GM18498 (cell line): Measurements from ENCODE around the gene CHTF18.
"Not testable (repeated sequence)": the region's sequence is repeated elsewhere in the genome, so short reads cannot be mapped to it uniquely, and the experiment has no call there.

Experiments used
- ATAC-seq: cut with Tn5 transposase; IDR thresholded peaks from one replicate; pipeline ENCODE4 v1.9.1; 2021; ENCODE audit warnings: mild to moderate bottlenecking, moderate library complexity; ENCODE audit not compliant: unreplicated experiment

Gene CHTF18

DNA sequence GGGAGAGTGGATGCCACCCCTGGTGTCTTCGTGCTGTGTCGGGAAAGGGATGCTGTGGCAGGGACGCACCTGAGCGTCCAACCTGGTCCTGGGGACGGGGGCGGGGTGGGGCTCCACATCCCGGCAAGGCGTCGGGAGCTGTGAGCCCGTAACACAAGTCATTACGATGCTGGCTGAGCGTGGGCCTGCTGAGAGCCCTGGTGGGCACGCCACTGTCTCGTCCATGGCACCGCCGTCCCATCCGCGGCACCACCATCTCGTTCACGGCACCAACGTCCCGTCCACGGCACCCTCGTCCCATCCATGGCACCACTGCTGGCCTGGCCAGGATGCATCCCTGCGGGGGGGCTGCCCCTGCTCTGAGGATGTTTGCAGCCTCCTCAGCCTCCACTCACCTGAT is 36.2 kb downstream of the CHTF18 start:
- ATAC-seq = no peak

DNA sequence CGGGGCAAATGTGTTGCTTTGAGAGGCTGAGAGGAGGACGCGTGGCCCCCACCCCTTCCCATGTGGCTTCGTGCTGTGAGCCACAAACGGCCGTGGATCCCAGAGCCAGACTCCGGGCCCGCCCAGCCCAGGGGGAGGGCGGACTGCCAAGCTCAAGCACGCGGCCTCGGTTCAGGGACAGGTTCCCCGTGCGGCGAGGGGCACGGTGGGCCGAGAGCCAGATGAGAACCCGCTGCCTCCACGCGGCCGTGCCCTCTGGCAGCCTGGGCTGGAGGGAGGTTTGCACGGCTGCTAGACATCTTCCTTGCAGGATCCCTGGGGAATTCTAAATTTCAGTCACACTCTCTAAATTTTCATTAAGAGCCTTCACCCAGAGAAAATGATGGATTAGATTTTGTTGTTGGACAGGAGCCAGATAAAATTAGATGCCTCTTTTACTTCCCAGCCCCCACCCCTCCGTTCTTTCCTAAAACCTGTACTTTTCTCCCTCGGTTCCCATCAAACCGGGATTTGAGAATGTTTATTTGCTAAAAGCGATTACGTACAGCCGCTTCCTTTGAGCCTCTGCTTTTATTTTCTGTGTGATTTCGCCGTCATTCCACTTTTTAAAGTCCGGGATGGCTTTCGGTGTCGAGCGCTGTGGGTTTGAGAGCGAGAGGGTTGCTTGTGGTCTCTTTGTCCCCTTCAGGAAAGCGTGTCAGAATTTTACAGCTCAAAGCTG is 37.1 kb downstream of the CHTF18 start:
- no peak for ATAC-seq

DNA sequence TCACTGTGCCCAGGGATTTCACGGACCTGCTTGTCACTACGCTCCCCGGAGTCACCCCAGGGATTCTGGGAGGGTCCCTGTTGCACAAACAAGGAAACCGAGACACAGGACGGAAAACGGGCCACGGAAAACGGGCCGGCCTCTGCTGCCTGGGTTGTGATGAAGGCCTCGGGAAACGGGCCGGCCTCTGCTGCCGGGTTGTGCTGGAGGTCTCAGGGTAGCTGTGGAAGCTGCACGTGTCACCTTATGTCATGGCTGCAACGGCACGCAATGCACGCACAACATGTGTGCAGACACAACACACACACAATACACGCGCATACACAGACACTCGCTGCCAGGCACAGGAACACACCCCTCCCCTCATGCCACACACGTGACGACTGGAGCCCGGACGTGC is 39.1 kb downstream of the CHTF18 start:
- no peak for ATAC-seq

DNA sequence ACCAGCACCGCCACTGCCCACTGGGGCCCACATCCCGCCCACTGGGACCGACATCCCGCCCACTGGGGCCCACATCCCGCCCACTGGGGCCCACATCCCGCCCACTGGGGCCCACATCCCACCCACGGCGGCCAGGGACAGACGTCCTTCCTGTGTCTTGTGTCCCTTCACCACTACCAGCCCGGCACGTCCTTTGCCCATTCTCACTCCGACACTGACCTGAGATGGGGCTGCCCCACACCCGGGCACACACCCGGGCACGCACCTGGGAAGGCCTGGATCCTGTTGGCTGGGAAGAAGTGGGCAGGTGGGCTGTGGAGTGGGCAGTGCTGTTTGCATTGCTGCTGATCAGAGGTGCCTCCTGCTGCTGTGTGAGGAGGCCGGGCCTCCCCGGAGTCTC is 40.5 kb downstream of the CHTF18 start:
- ATAC-seq = no peak

DNA sequence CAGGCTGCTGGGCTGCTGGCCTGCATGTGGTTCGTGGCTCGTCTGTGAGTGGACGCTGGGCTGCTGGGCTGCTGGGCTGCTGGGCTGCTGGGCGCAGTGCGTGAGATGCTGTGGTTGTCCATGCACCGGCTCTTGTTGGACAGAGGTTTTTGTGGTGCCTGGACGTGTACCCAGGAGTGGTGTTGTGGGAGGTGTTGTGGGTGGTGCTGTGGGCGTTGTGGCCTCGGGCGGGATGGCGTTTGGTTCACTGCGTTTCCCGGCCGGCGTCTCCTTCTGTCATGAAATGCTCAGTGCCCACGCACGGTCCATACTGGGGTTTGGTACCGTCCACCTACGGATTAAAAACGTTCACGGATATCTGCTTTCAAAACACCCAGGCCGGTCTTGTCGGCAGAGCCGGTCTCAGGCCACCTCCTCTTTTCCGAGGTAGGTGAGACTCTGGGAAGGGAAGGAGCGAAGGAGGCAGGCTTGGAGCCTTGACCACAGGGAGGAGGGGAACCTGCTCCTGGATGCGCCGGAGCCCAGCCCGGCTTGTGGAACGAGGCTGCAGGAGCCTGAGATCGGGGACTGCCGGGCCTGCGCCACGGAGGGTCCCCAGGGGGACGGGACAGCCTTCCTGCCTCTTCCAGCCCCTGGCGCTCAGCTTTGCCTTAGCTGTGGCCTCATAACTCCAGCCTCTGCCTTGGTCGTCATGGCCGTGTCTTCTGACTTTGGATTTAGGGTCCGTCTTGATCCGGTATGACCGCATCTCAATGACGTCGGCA is 41.9 kb downstream of the CHTF18 start:
- ATAC-seq = no peak

DNA sequence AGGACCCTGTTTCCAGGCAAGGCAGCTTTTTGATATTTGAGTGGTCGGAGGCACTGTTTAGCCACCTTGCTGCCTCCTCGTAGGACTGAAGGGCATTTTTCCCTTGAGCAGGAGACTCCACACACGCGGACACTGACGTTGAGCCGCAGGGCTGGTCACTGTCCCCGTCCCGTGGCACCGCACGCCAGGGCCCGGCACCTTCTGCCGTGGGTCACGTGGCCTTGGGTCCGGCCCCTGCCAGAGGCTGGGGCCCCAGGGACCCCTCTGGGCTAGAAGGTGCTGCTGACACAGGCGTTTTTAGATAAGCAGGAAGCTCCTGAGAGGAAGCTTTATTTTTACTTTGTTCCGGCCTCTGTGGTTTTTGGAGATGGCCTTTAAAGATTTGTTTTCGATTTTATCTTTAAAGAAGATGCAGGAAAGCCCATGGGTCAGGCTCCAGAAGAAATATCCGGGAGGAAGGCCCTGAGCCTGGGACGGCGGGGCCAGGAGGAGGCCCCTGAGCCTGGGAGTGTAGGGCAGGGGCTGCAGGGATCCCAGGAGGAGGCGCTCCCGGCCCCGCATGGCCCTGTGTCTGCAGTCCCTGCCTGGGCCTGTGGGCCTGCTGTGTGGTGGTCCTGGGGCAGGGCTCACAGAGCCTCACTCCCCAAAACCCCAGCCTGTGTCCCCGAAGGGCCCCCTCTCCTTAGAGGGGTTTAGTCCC is 42.6 kb downstream of the CHTF18 start:
- ATAC-seq = no peak

DNA sequence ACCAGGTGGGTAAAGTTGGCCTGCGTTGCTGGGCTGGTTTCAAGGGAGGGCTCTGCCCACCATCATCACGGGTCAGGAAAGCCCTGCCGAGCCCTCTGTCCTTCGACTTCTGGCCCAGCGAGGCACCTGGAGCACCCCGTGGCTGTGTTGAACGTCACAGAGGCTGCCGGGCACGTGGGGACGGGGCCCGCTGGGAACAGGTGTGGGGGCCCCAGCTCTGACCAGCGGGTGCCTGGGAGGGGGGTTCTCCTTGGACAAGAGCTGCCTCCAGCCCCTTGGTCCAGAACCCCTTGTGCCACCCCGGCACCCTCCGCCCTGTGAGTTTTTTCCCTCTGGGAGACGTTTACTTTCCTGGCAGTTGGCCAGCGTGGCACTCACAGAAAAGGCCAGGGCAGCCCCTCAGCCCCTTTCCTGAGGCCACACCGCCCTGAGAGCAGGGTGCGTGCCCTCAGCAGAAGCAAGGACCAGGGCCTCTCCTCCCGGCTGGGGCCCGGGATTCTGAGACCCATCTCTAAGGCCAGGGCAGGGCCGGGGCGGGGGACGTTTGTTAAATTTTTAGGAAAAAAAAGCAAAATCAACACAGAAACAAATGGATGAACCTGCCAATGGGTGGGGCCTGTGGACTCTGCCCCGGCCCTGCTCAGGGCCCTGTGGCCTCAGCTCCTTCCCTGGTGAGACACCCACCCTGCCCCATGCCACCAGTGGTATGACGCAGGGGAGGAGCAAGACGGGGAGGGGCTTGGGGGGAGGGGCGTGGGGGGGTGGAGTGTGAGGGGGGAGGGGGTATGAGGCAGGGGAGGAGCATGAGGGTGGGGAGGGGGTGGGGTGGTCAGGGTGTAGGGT is 43.4 kb downstream of the CHTF18 start:
- no peak for ATAC-seq

DNA sequence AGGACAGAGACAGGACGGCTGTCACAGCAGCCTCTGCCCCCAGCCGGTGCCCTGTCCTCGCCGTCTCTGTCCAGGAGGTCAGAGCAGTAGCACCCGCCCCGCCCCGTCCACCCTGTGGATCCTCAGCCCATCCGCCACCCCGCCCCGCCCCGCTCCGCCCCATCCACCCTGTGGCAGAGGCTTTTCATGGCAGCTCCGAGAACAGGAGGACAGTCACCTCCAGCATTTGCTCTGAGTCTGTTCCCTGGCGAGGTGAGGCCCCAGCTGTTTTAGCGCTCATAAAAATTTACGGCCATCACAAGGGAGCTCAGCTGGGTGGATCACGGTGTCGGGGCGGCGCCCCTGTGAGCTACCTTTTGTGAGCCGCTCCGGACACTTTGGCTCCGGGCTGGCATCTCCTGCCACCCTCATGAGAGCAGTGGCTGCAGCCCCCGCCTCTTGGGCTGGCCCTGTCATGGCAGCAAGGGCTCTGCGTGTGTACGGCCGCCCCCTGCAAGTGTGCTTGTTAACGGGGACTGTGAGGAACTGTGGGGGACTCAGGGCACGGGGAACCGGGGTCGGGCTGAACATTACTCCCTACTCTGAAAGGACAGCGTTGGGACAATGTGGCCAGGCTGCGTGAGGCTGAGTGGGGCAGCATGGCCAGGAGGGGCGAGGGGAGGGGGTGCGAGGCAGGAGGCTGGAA is 44.4 kb downstream of the CHTF18 start:
- ATAC-seq = no peak

DNA sequence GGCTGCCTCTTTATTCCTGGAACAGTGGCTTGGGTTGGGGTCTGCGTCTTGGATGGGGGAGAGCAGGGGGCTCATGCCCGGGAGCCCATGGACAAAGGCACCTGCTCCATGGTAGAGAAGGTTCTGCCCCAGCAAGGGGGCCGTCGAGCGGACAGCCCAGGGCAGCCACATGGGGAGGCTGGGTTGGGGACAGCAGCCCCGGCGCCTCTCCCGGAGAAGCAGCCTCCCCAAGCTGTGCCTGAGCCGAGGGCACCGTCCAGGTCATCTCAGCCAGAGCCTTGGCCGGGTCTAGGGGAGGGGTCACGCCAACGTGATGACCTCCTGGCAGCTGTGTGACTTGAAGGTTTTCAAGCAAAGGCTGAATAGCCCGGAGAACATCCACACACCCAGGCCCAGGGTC is 45.0 kb downstream of the CHTF18 start:
- no peak for ATAC-seq

DNA sequence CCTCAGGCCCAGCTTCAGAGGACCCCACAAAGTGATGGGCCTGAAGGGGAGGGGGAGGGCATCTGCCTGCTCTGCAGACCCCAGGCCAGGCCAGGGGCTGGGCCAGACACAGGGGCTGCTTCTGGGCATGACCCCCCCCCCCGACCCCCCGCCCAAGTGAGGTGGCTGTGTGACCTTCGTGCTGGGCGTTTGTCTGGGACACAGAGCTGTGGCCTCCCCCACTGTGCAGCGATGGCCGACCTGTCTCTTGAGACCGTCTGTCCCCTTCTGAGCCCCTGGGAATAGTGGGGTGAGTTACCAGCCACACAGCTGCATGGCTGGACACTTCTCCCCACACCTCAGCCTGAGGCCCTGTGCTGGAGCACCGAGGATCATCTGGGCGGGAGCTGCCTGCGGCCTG is 47.0 kb downstream of the CHTF18 start:
- ATAC-seq = no peak

DNA sequence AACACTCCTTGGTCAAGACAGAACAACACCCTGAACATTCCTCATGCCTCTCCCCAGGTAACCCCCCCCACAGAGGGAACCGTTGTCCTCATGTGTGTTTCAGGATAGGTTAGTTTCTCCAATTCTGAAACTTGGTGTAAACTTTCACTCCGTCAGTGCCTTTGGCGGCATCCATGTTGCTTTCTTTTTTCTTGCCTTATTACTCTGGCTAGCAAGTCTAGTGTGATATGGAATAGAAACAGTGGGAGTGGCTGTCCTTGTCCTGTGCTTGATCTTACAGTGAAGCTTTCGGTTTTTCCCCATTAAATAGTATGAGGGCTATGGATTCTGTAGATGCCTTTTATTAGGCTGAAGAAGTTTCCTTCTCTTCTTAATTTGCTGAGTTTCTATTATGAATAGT is 47.8 kb downstream of the CHTF18 start:
- ATAC-seq = no peak

DNA sequence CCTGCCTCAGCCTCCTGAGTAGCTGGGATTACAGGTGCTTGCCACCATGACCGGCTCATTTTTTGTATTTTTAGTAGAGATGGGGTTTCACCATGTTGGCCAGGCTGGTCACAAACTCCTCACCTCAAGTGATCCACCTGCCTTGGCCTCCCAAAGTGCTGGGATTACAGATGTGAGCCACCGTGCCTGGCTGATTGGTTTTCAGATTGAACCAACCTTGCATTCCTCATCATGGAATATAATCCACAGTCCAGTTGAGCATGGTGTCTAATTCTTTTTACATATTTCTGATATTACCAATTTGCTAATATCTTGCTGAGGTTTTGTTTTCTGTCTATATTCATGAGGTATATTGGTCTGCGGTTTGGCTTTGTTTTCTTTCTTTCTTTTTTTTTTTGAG is 48.4 kb downstream of the CHTF18 start:
- not testable (repeated sequence) for ATAC-seq

DNA sequence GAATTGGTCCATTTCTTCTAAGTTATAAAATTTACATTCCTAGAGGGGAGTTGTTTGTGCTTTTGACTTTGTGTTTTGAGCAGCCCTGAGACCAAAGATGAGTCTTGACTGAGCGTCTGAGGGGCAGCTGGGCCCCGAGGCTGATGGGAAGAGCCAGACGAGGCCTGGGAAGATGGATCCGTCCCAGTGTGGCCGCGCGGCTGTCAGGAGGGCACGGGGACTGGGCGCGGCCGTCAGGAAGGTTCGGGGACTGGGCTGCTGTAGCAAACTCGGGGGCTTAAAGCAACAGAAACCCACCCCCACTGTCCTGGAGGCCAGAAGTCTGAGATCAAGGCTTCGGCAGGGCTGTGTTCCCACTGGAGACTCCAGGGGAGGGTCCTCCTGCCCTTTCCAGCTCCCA is 50.3 kb downstream of the CHTF18 start:
- no peak for ATAC-seq

DNA sequence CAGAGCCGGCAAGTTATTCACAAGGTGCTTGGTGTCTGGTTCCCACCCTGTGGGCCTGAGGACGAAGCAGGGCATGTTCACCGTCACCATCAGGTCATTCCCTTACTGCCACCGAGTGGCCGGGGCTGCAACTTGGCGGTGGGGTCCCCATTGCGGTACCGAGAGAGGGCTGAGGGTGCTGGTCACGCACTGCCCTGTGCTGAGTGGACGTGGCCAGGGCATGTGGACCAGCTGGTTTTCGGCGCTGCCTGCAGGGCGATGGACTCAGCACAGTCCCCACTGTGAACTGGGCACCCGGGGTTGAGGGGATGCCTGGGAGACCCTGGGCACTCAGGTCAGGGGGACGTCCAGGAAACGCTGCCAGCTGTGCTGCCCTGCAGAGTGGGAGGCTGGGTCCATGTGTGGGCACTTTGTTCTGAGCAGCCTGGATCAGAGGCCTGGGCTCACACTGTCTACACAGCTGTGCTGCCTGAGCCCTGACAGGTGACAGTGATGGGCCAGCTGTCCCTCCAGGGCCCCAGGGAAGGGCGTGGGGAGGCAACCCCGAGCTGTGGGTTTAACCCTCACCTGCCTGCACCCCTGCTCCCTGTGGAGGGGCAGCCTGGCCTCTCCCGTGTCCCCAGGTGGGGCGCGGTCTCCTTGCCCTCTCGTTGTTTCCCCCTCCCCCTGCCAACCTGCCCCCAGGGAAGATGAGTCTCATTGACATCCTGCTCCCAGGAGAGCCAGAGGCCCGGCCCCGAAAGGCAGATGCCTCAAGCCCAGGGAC is 51.4 kb downstream of the CHTF18 start:
- no peak for ATAC-seq

DNA sequence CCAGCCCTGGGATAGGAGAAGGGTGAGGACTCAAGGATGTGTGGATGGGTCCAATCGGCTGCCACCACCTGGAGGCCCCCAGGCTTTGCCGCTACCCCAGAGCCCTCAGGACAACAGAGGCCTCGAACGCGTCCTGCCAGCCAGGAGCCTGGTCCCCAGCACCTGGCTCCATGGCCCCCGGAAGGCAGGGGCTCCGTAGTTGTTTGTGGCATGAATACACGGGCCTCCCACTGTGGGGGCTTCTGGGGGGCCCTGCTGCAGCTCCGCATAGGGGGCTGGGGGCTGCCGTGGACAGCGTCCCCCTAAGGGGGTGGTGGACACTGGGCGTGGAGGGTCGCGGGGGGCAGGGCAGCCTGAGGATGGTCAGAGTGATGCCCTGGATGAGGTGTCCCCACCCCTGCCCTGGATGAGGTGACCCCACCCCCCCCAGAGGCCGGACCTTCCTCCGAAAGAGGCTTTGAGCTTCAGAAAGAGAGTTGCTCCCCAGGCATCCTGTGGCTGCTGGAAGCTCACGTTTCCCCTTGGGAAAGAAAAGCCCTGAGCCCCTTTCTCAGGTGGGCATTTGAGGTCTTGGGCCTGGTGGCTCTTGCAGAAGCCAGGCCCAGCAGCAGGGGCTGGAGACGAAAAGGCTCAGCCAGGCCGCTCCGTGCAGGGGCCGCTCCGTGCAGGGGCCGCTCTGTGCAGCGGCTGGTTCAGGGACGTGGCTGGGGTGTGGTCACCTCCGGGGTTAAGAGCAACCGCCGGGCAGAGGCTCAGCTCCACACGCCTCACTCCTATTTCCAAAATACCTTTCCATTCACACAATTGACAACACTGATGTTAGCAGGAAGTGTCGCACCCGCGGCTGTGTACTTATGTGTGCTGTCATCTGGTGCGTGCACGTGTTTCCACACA is 52.4 kb downstream of the CHTF18 start:
- no peak for ATAC-seq

DNA sequence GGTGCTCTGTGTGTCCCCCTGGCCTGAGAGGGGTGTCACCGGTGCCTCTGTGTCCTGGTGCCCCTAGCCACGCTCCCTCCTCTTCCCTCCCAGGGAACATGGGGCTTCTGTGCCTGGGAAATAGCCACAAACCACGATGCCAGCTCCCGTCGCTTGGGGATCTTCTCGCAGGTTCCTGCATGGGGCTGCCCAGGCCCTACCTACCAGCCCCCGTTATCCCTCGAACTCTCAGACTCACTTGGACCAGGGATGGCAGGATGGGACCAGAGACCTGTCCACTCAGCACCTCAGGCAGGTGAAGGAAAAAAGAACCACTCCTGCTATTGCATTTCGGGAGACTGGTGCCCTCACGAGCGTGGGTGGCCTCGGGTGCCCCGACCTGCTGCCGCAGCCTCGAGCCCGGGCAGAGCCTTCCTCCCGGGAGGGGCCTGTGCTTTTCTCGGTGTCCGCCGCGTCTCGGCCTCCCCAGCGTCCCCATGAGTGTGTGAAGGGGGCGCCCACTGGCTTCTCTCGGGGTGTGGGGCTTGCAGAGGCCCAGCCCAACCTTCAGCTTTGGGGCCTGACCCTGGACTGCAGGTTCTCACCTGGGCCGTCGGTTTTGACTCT is 53.1 kb downstream of the CHTF18 start:
- ATAC-seq = no peak

DNA sequence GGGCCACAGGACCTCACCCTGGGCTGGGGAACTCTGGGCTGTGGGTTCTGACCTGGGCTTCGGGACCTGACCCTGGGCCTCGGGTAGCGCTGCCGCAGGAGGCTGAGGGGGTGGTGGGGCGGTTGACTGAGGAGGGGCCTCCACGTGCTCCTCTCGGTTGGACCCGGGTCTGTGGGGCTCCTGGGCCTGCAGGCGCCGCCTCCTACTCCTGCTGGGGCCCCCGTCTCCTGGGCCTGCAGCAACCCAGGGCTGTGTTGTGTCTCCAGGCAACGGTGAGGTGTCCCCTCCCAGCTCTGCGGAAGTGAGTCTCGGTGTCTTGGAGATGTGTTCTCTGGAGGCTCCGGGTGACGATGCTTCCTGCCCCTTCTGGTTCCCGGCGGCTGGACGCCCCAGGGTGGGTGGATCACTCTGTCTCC is 53.6 kb downstream of the CHTF18 start:
- no peak for ATAC-seq
